NB4 (cell line): Measurements from ENCODE around the gene PRRT1.
A peak's percentile ranks its signal among the peaks of the same experiment; 100 is the strongest.

Experiments
- DNase-seq: peaks from one replicate; pipeline ENCODE4 v3.0.0; 2010; ENCODE audit warnings: low read depth
- H3K4me3 ChIP-seq: one replicate; pipeline ENCODE4 v1.5.1; 2011; ENCODE audit warnings: mild to moderate bottlenecking, low read depth, low read length, moderate library complexity
- CTCF ChIP-seq: IDR thresholded peaks from one replicate; pipeline ENCODE4 v1.5.1; 2012; ENCODE audit warnings: low read depth, low read length
- MYC ChIP-seq: IDR thresholded peaks from 2 replicates; pipeline ENCODE4 v1.6.1; 2011; ENCODE audit warnings: low read depth, low read length
- POLR2A ChIP-seq: IDR thresholded peaks from 2 replicates; pipeline ENCODE4 v1.6.1; 2011; ENCODE audit warnings: mild to moderate bottlenecking; ENCODE audit not compliant: insufficient read length; ENCODE audit errors: extremely low read depth
- TF ChIP-seq, protein P1 (sequence below): IDR thresholded peaks from 2 replicates; pipeline ENCODE4 v1.6.1; 2011; ENCODE audit warnings: low read depth, low read length

The PRRT1 gene

DNA sequence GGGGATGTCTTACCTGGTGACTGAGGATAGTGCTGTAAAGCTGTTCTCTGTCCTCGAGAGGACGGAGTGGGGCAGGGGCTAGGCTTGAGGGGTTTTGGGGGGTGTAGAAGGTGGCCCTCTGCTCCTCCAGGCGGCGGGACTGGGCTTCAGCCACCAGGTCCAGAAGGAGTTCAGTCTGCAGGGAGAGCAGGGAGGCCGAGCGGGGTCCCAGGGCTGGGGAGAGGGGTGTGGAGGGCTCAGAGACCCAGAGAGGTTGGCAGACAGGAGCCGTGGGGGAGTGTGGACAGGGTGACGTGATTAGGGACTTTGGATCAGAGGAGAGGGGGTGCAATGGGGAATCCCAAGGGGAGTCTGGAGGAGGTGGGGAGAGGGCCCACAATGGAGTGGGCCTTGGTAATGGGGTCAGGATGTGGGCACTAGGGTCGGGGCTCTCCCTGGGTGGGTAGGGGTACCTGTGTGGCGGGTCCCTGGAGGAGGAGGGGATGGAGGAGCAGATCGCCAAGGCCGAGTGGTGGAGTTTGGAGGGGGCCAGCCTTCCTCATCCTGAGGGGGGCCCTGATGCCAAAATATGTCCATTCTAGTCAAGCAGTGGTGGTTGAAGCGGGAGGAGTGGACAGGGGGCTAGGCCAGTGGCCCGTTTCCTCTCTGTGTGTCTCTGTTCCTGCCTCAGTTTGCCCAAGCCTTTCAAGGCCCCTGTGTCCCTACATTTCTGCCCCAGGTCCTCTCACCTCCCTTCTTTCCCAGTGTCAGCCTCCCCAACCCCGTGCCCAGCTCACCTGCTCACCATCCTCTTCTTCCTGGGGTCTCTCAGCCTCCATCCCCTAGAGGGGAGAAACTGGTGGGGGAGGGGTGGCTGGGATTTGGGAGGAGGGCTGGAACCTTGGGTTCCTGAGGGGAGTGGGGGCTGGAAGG is 40.2 kb upstream of the PRRT1 start:
- no peak for TF ChIP-seq MYC
- no peak for TF ChIP-seq CTCF
- TF ChIP-seq POLR2A: no peak
- TF ChIP-seq, protein P1, sequence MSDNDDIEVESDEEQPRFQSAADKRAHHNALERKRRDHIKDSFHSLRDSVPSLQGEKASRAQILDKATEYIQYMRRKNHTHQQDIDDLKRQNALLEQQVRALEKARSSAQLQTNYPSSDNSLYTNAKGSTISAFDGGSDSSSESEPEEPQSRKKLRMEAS: no peak
- H3K4me3 ChIP-seq: peak overlapping the region; percentile 65
- DNase-seq: no peak

- no peak for DNase-seq
- TF ChIP-seq MYC (no peak), POLR2A (no peak), CTCF (no peak)
- TF ChIP-seq, protein P1: no peak
- H3K4me3 ChIP-seq: peak overlapping the region; percentile 65
Observed at GRCh38 chr6:32190911-32191677, 39.4 kb upstream of the PRRT1 start.

GRCh38 chr6:32190054-32190851 is 38.5 kb upstream of the PRRT1 start, which contains the start of gene PBX2:
Gene PBX2 (minus strand): TSS chr6:32190202. CDS start chr6:32189915, 287 bp downstream.
- TF ChIP-seq CTCF (no peak), MYC (peak; percentile 47), POLR2A (peak; percentile 23)
- TF ChIP-seq, protein P1: no peak
- peak within 1 kb of the TSS; percentile 79 for H3K4me3 ChIP-seq
- DNase-seq: peak; percentile 97

DNA sequence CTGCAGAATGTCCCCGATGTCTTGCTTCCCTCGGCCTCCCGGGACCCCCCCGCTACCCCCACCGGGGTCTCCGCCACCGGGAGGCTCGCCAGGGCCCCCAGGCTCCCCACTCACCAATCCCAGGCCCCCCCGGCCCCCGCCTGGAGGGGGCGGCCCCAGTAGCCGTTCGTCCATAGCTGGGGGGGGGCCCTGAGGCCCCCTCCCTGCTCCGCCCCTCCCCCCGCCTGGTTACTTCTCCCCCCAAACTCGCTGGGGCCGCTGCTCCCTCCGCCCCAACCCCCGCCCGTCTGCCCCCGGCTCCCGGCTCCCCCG is 38.0 kb upstream of the PRRT1 start:
- H3K4me3 ChIP-seq: peak overlapping the region; percentile 79
- TF ChIP-seq CTCF: no peak
- no peak for TF ChIP-seq POLR2A
- TF ChIP-seq MYC: no peak
- TF ChIP-seq, protein P1: no peak
- no peak for DNase-seq

DNA sequence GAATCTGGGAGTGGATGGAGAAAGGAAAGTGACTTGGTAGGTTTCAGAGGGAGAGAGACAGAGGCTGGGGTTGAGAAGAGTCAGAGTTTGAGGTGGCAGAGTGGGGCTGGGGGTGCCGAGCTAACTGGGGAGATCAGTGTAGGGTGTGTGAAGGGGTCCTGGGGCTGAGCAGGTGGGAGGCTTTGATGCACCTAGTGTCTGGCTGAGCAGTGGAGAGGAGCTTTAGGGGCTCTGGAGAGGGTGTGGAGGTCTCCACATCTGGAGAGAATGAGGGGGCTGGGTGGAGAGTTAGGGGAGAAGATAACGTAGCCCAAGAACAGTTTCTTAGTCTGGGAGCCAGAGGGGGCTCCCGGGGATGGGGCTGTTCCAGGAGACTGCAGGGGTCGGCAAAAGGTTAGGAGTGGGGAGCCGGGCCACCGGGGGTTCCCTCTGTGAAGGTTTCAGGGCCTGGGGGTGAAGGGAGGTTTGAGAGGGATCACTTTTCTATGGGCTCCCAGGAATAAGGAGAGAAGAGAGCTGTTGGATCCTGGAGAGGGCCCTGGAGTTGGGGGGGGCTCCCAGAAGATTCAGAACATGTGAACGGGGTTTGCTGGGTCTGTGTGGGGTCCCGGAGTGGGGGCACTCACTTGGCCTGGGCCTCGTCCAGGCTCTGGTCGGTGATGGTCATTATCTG is 37.5 kb upstream of the PRRT1 start:
- DNase-seq: no peak
- TF ChIP-seq MYC: no peak
- no peak for TF ChIP-seq POLR2A
- no peak for TF ChIP-seq CTCF
- TF ChIP-seq, protein P1: no peak
- peak overlapping the region; percentile 79 for H3K4me3 ChIP-seq
